Stimulated activated CD4-positive, alpha-beta T cell treated with anti-CD3 and anti-CD28 coated beads, Interleukin-4, amount 100 ng/mL, for 48 hours (primary cell): ENCODE data around the gene SLC66A1.

Experiments used
- DNase-seq, 2 donors: peaks; one replicate each; pipeline ENCODE4 v3.0.0-alpha.2; 2020; ENCODE audit warnings: low read depth in 2 of 2

SLC66A1 gene

GRCh38 chr1:19305880-19306279, 6.2 kb upstream of the SLC66A1 start:
- no peak for DNase-seq

- DNase-seq, result no peak
These were observed 5.2 kb upstream of the SLC66A1 start for GRCh38 chr1:19306941-19307340.

GRCh38 chr1:19307794-19308508, 4.2 kb upstream of the SLC66A1 start:
- no peak for DNase-seq

- no peak for DNase-seq
These were observed 3.6 kb upstream of the SLC66A1 start for GRCh38 chr1:19308509-19308907.

GRCh38 chr1:19309123-19309813, 2.9 kb upstream of the SLC66A1 start:
- DNase-seq, result no peak

GRCh38 chr1:19310061-19310460, 2.1 kb upstream of the SLC66A1 start:
- no peak for DNase-seq

- DNase-seq, result no peak
These were observed 1.2 kb upstream of the SLC66A1 start for GRCh38 chr1:19310720-19311502.

GRCh38 chr1:19311503-19311930, 609 bp upstream of the SLC66A1 start:
- no peak for DNase-seq

- DNase-seq, result peak in 1 of 2 donors; percentile 32
These were observed 883 bp downstream of the SLC66A1 start for GRCh38 chr1:19312782-19313635.

- DNase-seq, result no peak
These were observed 1.5 kb downstream of the SLC66A1 start for GRCh38 chr1:19313636-19313959.

GRCh38 chr1:19313961-19314882, 2.1 kb downstream of the SLC66A1 start:
- no peak for DNase-seq

- no peak for DNase-seq
These were observed 3.5 kb downstream of the SLC66A1 start for GRCh38 chr1:19315378-19316198.

GRCh38 chr1:19317126-19317910, 5.2 kb downstream of the SLC66A1 start:
- DNase-seq, result no peak

GRCh38 chr1:19319196-19319595, 7.1 kb downstream of the SLC66A1 start:
- DNase-seq, result no peak

- DNase-seq, result no peak
These were observed 8.9 kb downstream of the SLC66A1 start for GRCh38 chr1:19321071-19321470.

- no peak for DNase-seq
These were observed 10.4 kb downstream of the SLC66A1 start for GRCh38 chr1:19322481-19322880.

GRCh38 chr1:19323987-19324664, 12.0 kb downstream of the SLC66A1 start:
- DNase-seq, result no peak

GRCh38 chr1:19324665-19324990, 12.5 kb downstream of the SLC66A1 start:
- no peak for DNase-seq
